SKM-1 treated with dmso at 0.1 percent for 144 hours (cell line): ENCODE results near the gene PALLD.

Experiments used
- DNase-seq: peaks from one replicate; lab custom pipeline; 2025; ENCODE audit not compliant: unreplicated experiment; lab: John Stamatoyannopoulos, UW

PALLD gene

GRCh38 chr4:168666531-168666930 is 169.7 kb downstream of the PALLD start:
- DNase-seq: no peak

- DNase-seq: no peak
These were observed 170.5 kb downstream of the PALLD start for GRCh38 chr4:168667376-168667775.

- DNase-seq: no peak
These were observed 171.1 kb downstream of the PALLD start for GRCh38 chr4:168667921-168668320.

- DNase-seq: no peak
These were observed 176.6 kb downstream of the PALLD start for GRCh38 chr4:168673476-168673875.

- DNase-seq: no peak
These were observed 177.4 kb downstream of the PALLD start for GRCh38 chr4:168674077-168674747.

- DNase-seq: no peak
These were observed 178.0 kb downstream of the PALLD start for GRCh38 chr4:168674866-168675265.

- DNase-seq: no peak
These were observed 180.2 kb downstream of the PALLD start for GRCh38 chr4:168677063-168677462.

- DNase-seq: no peak
These were observed 181.0 kb downstream of the PALLD start for GRCh38 chr4:168677879-168678278.

- DNase-seq: no peak
These were observed 182.0 kb downstream of the PALLD start for GRCh38 chr4:168678751-168679366.

GRCh38 chr4:168679397-168679796 is 182.5 kb downstream of the PALLD start:
- no peak for DNase-seq

- no peak for DNase-seq
These were observed 183.0 kb downstream of the PALLD start for GRCh38 chr4:168679819-168680218.

- no peak for DNase-seq
These were observed 186.1 kb downstream of the PALLD start for GRCh38 chr4:168682898-168683500.

- DNase-seq: no peak
These were observed 186.7 kb downstream of the PALLD start for GRCh38 chr4:168683595-168683994.

- DNase-seq: peak; percentile 18
These were observed 188.4 kb downstream of the PALLD start for GRCh38 chr4:168685136-168685809.

GRCh38 chr4:168688584-168688983 is 191.7 kb downstream of the PALLD start:
- DNase-seq: no peak

- DNase-seq: no peak
These were observed 192.9 kb downstream of the PALLD start for GRCh38 chr4:168689791-168690190.

- no peak for DNase-seq
These were observed 193.3 kb downstream of the PALLD start for GRCh38 chr4:168690199-168690598.

- peak; percentile 17 for DNase-seq
These were observed 194.9 kb downstream of the PALLD start for GRCh38 chr4:168691631-168692369.

GRCh38 chr4:168693750-168694490 is 197.1 kb downstream of the PALLD start:
- no peak for DNase-seq

GRCh38 chr4:168694667-168695066 is 197.8 kb downstream of the PALLD start:
- DNase-seq: no peak

- DNase-seq: no peak
These were observed 198.4 kb downstream of the PALLD start for GRCh38 chr4:168695288-168695687.
